NCI-H1417 (cell line): ENCODE measurements around the gene LCE7A.

Experiments
- DNase-seq, 3 experiments: peaks; one replicate each; lab custom pipeline; 2025; lab: John Stamatoyannopoulos, UW

Gene LCE7A, protein sequence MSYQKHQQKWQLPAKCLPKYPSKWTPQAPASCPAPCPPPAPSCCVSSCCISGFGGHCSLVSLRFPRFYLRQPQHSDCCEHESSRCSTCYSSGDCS

GRCh38 chr1:152859696-152860095 is at the start of gene LCE7A:
TSS of gene LCE7A (plus strand) at chr1:152859996. CDS start at chr1:152860698, 702 bp downstream.
- DNase-seq = no peak

DNA sequence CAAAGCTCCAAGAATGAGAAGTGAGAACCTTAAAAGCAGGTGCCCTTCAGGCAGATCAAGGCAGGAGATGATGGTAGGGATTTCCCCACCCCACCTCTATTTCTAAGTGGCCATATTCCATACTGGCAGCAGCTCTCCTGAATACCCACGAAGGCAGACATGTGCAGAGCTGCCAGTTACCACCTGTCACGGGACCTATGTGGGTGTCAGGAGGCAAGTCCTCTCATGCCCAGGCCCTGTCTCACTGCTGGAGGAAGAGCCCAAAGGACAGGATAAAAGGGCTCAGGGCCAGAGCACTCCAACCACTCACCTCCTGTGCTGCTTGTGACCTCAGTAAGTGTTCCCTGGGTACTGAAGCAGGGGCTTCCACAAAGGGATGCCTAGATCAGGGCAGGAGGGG is 48.7 kb upstream of the LCE7A start:
- no peak for DNase-seq

DNA sequence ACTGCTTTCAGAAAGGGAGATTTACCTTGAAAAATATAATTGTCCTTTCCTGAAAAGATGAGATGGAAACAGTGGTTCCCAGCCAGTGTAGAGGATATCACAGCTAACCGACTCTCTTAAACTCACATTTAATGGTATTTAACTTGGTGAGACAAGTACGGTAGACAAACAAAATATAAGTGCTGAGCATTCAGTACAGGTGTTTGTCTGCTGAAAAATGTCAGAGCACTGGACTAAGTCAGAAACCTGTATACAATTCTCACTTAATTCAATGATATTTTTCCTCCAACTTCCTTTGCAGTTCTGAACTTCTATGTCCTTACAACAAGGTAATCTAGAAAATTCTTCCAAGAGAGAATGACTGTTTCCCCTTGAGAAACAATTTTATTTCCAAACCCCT is 48.1 kb upstream of the LCE7A start, which contains the start of gene LCE1B:
Gene LCE1B, plus strand, starts transcription at position 301 of the 400 bp plus-strand sequence. CDS start 476 bp downstream, outside the sequence.
- DNase-seq = no peak

- no peak for DNase-seq
Measured at GRCh38 chr1:152817309-152817708, 42.5 kb upstream of the LCE7A start.

DNA sequence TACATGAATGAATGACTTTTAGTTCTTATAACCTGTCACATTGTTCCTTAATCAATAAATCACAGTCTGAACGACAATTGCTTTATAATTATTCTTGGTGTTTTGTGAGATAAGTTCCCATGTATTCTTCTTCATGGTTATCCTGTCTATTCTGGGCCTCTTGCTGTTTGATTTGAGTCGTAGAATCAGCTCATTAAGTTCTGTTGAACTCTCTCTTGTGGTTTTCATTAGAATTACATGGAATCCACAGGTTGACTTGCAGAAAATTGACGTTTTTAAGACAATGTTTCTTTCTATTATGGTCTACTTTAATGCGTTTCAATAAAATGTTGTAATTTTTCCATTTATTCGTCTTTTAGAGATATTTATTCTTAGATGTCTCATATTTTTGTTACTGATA is 36.5 kb upstream of the LCE7A start:
- no peak for DNase-seq

- DNase-seq = no peak
Measured at GRCh38 chr1:152824964-152825363, 34.8 kb upstream of the LCE7A start.

- no peak for DNase-seq
Measured at GRCh38 chr1:152827173-152827572, 32.6 kb upstream of the LCE7A start, which contains the start of gene LCE1A. TSS of gene LCE1A (plus strand) at chr1:152827473. CDS start at chr1:152827473, 0 bp downstream.

DNA sequence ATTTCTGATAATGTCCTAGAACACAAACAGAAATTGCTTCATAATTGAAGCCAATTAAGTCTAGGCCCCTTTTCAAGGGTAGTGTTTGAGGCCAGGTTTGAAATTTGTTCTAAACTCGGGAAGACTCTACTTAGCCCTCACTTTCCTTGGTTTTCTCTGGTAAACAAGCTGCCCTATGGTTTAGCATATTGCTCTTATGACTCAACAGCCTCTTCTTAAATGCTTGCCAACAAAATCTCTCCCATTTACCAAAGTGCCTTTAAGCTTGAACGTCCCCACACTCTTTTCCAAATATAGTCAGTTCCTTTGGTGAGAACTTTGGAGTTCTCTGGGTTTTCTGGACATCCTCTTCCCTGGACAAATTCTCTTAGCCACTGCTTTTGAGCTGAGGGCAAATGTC is 22.9 kb upstream of the LCE7A start:
- no peak for DNase-seq

- DNase-seq = no peak
Measured at GRCh38 chr1:152842556-152842955, 17.2 kb upstream of the LCE7A start, which contains the start of gene LCE6A. TSS of gene LCE6A (plus strand) at chr1:152842856. CDS start at chr1:152843521, 665 bp downstream.

- no peak for DNase-seq
Measured at GRCh38 chr1:152855661-152856060, 4.1 kb upstream of the LCE7A start.

- no peak for DNase-seq
Measured at GRCh38 chr1:152858062-152858461, 1.7 kb upstream of the LCE7A start.

DNA sequence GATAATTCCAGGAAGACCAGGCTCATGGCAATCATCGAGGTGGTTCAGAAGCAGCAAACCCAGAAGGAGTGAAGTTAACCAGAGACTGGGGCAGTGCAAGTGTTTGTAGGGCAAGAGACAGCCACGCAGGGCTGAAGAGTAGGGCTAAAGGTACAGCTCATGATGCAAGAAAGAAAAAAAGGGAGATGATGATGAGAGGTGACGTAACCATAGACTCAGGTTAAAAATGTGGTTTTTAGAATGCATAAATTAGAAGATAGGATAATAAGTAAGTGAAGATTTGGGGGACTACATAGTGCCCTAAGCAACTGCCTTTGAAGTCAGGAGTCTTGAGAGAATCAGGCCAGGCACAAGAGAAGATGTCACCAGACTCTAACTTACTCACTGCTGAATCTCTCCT is 333 bp downstream of the LCE7A start:
- no peak for DNase-seq

DNA sequence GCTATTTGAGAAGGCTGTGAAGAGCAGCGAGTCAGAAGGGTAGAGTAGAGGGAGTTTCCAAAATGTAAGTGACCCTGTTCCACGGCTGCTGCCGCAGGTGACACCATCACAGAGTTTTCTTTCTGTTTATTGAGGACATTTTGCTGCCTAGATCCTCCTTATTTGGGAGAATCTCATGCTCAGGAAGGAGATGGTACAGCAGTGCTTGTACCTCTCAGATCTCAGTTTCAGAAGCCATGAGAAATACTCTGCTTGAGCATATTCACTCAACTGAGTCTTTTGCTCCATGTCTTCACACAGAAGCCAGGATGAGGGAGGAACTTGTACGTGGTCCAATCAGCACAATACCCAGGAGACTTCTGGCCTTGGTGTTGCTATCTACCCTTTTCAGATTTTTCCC is 1.6 kb downstream of the LCE7A start:
- DNase-seq = no peak

GRCh38 chr1:152864443-152864842 is 4.6 kb downstream of the LCE7A start:
- no peak for DNase-seq

- no peak for DNase-seq
Measured at GRCh38 chr1:152866321-152866720, 6.5 kb downstream of the LCE7A start.

- DNase-seq = peak; percentile 56 to 90 (median 87)
Measured at GRCh38 chr1:152869808-152870419, 10.1 kb downstream of the LCE7A start.

- DNase-seq = peak; percentile 2 to 68 (median 60)
Measured at GRCh38 chr1:152870831-152871730, 11.3 kb downstream of the LCE7A start.

- no peak for DNase-seq
Measured at GRCh38 chr1:152871731-152872126, 11.9 kb downstream of the LCE7A start.

DNA sequence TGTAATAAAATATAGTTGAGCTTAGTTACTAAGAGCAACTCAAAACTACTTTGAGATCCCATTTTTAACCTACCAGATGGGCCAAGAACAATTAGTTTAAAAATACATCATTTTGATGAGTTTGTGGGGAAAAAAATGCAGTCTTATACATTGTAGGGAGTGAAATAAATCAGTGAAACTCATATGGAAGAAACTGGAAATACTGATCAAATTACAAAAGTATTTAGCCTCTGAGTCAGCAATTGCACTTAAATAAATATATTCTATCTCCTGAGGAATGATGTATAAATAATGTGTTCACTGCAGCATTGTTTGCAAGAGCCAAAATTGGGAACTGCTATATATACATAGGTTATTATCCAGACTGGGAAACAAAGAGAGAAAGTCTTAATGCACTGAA is 13.7 kb downstream of the LCE7A start:
- DNase-seq = no peak

DNA sequence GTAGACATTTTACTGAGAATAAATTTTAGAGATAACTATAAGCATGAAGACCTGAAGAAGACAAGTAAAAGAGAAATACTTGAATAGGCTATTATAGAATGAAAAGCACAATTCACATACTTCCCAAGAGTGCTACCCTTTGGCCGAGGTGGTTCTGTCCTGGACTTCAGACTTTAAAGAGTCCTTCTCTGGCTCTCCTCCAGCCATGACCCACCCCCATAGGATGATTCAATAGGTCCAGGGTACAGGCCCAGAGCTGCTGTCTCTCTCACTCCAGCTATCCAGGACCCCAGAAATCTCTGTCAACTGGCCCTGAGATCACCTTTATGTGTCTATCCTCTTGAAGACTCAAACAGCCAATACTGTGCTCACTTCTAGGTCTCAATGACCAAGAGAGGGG is 17.0 kb downstream of the LCE7A start:
- no peak for DNase-seq

- DNase-seq = peak in 1 of 3 experiments; percentile 24
Measured at GRCh38 chr1:152878042-152878441, 18.2 kb downstream of the LCE7A start, which contains the start of gene SMCP. TSS of gene SMCP (plus strand) at chr1:152878322. CDS start at chr1:152884423, 6,101 bp downstream.

GRCh38 chr1:152879559-152880198 is 19.9 kb downstream of the LCE7A start:
- no peak for DNase-seq
